HPDE6-E6E7 (cell line): ENCODE measurements around the gene KRTAP20-1.

Experiments used
- DNase-seq: peaks from one replicate; pipeline ENCODE4 v3.0.0; 2011; ENCODE audit warnings: missing footprints; ENCODE audit errors: extremely low spot score

KRTAP20-1 gene, protein sequence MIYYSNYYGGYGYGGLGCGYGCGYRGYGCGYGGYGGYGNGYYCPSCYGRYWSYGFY

DNA sequence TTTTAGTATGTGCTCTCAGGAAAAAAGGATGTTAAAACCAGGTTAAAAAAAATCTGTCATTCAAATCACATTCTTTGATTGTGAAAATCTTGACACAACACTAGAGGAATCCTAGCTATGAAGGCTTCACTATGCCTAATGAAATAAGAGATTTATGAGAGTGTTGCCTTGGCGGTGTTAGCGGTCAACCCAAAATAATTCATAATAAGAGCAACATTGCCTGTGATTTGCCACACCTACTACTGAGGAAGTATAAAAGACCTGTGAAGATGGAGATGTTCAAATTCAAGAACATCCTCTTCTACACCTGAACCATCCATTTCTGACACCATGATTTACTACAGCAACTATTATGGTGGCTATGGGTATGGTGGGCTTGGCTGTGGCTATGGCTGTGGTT, at the start of gene KRTAP20-1:
KRTAP20-1 (plus strand) TSS at position 301 of the 400 bp plus-strand sequence; CDS start at position 331, 30 bp downstream.
- DNase-seq = no peak

DNA sequence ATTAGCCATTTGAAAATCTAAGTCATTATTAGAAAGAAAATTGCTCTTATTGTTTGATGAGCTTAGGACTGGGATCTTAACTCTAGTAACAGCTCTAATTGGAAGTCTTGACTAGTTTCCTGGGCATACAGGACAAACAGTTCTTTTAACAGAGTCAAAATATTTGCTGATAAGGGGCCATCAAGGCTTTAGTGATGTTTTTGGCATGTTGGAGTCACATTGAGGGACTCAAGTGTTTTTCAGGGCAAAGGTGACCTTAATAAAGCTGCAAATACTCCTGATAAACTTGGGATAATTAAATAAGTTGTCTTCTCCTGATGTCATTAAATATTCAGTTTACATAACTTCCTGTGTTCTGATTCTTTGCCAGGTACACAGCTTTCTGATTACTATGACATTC, 48.6 kb upstream of the KRTAP20-1 start:
- no peak for DNase-seq

GRCh38 chr21:30577766-30578165, 38.5 kb upstream of the KRTAP20-1 start:
- no peak for DNase-seq

- DNase-seq = no peak
Measured at GRCh38 chr21:30579346-30579745, 36.9 kb upstream of the KRTAP20-1 start.

DNA sequence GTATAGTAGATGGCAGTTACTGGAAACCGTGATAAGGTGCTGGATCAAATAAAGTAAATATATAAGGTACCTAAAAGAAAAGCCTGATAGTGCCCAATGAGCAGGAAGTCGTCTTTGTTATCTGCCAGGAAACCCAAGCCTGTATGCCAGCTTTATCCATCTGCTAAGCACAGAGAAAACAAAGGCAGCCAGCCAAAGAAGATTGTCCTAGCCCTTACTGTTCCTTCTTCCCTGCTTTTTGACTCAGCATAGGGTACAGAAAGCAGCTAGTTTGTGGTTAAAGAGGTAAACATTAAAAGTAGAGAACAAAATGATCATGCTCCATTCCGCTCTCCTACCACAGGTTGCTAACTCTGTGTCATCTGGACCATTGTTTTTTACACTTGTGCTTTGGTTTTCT, 36.1 kb upstream of the KRTAP20-1 start:
- no peak for DNase-seq

DNA sequence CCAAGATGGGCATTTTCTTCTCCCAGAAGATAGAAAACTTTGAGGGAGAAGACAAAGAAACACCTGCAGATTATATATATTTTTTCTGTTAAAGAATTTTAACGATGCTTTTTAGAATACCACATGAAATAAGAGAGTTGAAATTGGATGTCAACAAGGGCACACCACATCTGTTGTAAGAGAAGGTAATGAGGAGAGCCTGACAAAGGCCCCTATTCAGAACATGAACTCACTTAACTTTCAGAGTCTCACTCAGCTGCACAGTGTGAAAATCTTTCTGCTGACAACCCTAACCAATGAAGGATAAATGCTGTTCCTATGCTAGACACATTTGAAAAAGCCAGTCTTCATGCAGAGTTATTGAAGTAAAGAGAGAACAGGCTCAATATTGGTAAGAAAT, 33.4 kb upstream of the KRTAP20-1 start:
- DNase-seq = no peak

DNA sequence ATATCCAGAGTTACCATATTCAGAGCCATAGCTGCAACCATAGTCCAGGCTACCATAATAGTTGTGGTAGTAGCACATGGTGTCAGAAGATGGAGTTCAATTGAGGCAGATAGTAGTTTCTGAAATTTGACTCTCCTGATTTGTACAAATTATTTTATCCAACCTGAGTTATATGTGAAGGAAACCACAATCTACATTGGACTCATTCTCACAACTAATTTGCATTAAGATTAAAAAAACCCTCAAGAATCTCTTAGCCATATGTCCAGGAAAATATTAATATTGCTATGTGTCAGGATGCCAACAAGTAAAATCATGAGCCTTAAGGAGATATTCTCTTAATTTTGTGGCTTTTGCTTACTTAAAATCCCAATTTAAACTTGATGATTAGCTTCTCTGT, 25.9 kb upstream of the KRTAP20-1 start, which contains the start of gene KRTAP22-2:
KRTAP22-2 (minus strand) TSS at position 101 of the 400 bp plus-strand sequence.
- no peak for DNase-seq

- DNase-seq = no peak
Measured at GRCh38 chr21:30592140-30592539, 24.1 kb upstream of the KRTAP20-1 start, which contains the start of gene KRTAP6-3. Gene KRTAP6-3 (plus strand): TSS chr21:30592440. CDS start chr21:30592446, 6 bp downstream.

DNA sequence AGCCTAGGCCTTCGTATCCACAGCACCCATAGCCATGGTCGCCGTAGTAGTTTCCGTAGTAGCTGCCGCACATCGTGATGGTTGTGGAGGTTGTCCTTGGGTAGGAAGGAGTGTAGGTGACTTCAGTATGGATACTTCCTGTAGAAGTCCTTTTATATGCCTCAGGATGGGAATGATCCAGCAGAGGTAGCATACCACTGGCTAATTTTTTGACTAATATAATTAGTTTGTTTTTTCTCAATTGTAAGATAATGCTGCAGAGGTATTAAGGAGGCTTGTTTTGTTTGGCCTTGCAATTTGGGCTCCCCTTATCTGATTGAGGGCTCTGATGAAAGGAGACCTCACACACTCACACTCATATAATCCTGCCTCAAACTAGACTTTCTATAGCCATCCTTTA, 17.4 kb upstream of the KRTAP20-1 start, which contains the start of gene KRTAP6-2:
KRTAP6-2 (minus strand) TSS at position 101 of the 400 bp plus-strand sequence; CDS start at position 73, 28 bp downstream.
- no peak for DNase-seq

DNA sequence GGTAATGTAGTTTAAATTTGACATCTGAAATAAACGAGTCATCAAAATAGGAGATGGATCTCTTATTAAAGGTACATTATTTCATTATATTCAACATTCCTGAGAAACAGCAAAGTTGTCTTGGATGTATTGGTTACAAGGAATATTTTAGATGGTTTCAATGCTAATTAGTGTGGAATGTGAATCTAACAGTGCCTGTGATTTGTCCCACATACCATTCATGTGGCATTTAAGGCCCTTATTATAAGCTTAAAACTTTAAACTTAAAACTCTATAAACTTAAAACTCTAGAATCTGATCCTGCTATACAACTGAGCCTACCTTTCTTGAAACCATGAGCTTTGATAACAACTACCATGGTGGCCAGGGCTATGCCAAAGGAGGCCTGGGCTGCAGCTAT, 15.4 kb upstream of the KRTAP20-1 start, which contains the start of gene KRTAP22-1:
KRTAP22-1 (plus strand) TSS at position 301 of the 400 bp plus-strand sequence.
- no peak for DNase-seq

DNA sequence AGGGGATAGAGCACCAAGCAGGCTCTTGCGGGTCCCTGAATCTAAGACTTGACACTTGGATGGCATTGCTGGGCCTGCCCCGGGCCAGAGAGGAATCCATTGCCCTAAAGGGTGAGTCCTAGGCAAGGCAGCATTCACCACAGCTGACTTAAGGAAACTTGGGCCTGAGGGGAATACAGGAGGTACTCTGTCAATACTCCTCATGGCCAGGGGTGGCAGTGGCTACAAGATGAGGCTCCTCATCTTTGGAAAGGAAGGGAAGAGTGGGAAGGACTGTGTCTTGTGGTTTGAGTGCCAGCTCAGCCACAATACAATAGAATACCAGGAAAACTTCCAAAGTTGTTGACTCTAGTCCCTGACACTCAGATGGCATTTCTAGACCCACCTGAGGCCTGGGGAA, 10.3 kb upstream of the KRTAP20-1 start:
- DNase-seq = no peak

DNA sequence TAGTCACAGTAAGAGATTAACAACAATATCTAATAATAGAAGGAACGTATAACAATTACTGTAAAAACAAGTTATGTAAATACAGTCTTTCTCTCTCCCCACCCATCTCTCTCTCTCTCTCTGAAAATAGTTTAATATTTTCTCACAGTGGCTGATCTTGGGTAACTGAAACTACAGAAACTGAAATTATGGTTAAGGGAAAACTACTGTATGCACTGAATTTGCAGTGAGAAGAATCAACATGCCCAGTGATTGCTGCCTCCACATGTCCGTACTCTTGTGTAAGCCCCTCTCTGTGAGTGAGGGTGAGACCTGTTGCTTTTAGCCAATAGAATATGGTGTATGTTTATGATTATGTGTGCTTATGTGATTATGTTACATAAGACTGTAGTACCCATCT, 4.1 kb upstream of the KRTAP20-1 start:
- DNase-seq = no peak

- DNase-seq = no peak
Measured at GRCh38 chr21:30613836-30614235, 2.4 kb upstream of the KRTAP20-1 start, which contains the start of gene KRTAP6-1. Gene KRTAP6-1 (minus strand): TSS chr21:30613930. CDS start chr21:30613904, 26 bp downstream.

GRCh38 chr21:30615199-30615598, 1.0 kb upstream of the KRTAP20-1 start:
- DNase-seq = no peak

GRCh38 chr21:30620080-30620479, 3.9 kb downstream of the KRTAP20-1 start:
- DNase-seq = no peak

- DNase-seq = no peak
Measured at GRCh38 chr21:30620522-30620921, 4.3 kb downstream of the KRTAP20-1 start, which contains the start of gene KRTAP20-4. Gene KRTAP20-4 (plus strand): TSS chr21:30620627.

DNA sequence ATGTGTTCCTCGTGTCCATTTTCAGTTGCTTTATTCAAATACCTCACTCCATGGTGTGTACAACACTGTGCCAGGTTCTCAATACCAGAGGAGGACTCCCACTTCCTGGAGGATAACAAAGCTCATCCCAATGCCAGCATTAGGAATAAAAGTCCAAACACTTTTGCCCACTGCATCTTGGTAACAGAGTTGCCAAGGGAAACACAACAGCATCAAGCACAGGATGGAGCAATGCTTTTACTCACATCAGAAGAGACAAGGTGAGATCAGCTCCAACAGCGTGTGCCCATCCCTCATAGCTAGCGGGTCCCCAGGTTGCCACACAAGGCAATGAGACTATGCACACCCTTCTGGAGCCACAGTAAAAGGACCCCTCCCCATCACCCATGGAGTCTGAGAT, 7.1 kb downstream of the KRTAP20-1 start:
- DNase-seq = no peak

DNA sequence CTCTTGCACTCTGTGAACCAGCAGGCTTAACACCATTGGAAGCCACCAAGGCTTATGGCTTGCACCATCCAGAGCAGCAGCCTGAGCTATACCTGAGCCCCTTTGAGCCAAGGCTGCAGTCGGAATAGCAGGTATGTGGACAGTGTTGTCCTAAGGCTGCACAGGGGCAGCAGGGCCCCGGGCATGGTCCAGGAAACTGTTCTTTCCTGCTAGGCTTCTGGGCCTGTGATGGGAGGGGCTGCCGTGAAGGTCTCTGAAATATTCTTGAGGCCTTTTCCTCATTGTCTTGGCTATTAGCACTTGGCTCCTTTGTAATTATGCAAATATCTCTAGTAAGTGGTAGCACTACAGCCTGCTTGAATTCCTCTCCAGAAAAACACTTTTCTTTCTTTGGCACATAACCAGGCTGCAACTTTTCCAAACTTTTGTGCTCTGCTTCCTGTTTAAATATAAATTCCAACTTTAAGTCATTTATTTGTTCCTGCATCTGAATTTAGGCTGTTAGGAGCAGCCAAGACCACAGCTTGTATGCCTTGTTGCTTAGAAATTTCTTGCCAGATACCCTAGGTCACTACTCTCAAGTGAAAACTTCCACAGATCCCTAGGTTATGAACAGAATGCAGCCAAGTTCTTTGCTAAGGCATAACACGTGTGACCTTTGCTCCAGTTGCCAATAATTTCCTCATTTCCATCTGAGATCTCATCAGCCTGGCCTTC, 9.4 kb downstream of the KRTAP20-1 start:
- DNase-seq = no peak

GRCh38 chr21:30628109-30628508, 11.9 kb downstream of the KRTAP20-1 start:
- no peak for DNase-seq

DNA sequence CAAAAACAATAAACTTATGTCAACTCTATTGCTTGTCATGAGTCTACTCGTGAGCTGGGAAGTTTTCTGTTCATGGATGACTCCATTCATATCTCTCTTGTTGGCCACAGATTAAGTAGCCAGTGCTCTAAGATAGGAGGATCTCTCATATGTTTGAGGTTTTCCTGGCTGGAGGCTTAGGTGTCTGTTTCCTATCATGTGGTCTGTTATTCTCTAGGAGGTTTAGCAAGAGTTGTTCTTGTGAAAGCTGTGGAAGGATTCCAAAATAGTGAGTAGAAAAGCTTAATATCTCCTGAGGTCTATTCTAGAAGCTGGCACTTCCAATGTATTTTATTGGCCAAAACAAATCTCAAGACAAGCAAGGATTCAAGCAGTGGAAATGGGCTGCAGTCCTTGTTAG, 13.0 kb downstream of the KRTAP20-1 start:
- DNase-seq = no peak

DNA sequence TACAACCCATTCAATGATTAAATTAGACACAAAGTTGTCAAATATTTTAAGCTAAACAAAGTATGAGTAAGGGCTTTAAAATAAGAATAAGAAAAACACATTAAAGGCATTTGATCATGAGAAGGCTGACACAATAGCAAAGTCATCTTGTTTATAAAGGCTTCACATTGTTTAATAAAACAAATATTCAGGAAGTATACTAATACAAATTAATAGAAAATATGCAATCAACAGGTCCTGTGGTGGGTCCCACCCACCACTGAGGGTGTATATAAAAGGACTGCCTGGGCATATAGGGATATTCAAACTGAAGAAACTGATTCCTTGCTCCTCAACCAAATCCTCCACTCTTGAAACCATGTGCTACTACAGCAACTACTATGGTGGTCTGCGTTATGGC, 18.7 kb downstream of the KRTAP20-1 start, which contains the start of gene KRTAP20-2:
KRTAP20-2 (plus strand) TSS at position 301 of the 400 bp plus-strand sequence; CDS start at position 359, 58 bp downstream.
- DNase-seq = no peak

DNA sequence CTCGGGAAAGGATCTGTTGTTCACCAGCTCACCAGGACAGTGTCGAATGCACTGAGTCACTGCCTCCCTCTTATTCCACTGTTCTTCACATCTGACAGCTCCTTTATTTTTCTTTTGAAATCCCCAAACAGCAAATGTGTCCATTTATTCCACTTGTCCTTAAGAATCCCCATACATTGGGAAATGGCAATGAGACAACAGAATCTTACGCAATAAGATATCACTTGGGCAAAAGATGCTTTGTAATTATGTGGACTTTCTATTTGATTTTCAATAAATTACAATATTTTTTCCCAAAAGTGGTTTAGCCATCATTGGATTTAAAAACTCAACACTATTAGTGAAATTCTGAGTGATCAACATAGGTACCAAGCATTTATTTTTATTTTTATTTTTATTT, 22.5 kb downstream of the KRTAP20-1 start:
- no peak for DNase-seq

DNA sequence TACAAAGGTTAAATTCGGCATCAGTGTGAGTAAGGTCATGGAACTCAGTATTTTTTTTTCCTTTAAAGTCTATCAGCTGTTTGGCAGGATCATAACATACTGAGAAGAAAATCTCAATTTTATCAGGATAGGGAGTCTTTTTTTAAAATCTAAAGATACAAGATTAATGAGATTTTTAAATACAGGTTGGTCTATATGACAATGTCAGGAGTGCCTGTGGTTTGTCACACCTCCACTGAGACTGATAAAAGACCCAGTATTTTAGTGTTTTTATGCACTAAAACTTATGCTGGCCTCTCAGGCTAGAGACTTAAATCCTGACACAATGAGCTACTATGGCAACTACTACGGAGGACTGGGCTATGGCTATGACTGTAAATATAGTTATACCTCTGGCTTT, 26.3 kb downstream of the KRTAP20-1 start, which contains the start of gene KRTAP20-3:
KRTAP20-3 (plus strand) TSS at position 301 of the 400 bp plus-strand sequence.
- DNase-seq = no peak
